ENCODE data around the gene FLNB. TPM values are rescaled to one million over a fixed set of nuclear protein-coding genes. Genes with fewer than 3 reads are reported as not detected.

The FLNB gene
- total and polyA plus RNA-seq, 9 of the 15 experiments (the other 6 are each of a cell fraction or from before 2014, with no cell fraction given), result 9.4 to 48.1 (median 25.6) TPM

DNA sequence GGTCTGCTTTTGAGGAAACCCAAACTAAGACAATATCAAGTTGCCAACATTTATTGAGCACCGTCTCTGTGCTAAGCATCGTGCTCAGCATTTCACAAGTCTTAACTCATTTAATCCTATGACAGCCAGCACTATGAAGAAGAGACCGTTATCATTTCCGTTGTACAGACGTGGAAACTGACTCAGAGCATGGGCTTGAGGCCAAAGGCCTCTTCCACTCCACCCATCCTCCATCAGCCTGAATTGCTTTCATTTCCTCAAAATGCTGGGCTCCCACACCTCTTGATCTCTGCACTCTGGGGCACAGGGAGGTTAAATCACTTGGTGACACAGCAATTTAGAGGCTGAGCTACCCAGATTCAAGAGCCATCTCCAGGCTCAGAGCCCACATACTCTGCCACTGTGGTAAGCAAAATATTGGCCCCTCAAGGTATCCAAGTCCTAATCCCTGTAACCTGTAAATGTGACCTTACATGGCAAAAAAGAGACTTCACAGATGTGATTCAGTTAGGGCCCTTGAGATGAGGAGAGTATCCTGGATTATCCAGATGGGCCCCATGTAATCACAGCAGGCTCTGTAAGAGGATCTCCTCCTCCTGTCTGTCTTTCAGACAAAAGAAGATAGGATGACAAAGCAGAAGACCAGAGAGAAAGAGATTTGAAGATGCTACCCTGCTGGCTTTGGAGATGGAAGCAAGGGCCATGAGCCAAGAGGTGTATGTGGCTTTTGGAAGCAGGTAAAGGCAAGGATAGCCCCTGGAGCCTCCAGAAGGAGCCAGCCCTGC is 24.3 kb upstream of the FLNB start (continued):
- TF ChIP-seq, protein P1, sequence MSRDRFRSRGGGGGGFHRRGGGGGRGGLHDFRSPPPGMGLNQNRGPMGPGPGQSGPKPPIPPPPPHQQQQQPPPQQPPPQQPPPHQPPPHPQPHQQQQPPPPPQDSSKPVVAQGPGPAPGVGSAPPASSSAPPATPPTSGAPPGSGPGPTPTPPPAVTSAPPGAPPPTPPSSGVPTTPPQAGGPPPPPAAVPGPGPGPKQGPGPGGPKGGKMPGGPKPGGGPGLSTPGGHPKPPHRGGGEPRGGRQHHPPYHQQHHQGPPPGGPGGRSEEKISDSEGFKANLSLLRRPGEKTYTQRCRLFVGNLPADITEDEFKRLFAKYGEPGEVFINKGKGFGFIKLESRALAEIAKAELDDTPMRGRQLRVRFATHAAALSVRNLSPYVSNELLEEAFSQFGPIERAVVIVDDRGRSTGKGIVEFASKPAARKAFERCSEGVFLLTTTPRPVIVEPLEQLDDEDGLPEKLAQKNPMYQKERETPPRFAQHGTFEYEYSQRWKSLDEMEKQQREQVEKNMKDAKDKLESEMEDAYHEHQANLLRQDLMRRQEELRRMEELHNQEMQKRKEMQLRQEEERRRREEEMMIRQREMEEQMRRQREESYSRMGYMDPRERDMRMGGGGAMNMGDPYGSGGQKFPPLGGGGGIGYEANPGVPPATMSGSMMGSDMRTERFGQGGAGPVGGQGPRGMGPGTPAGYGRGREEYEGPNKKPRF (IDR thresholded peaks at IDR 0.05; ENCODE audit: low read depth, low read length), result no peak
- TF ChIP-seq SMAD4 (CRISPR knock-in tag; conservative IDR thresholded peaks at IDR 0.05), result 0 out of 2 replicates have a peak, but pooled peaks have one; percentile 14
- TF ChIP-seq NR2C1 (IDR thresholded peaks at IDR 0.05), result 0 out of 2 replicates have a peak, but pooled peaks have one; percentile 46
- TF ChIP-seq NR2C1 (tag; IDR thresholded peaks at IDR 0.05), result no peak; the same call in 1 of the 2 replicates
- TF ChIP-seq ETV6 (IDR thresholded peaks at IDR 0.05; ENCODE audit: borderline replicate concordance in 1 of 2, low read depth in 2 of 2, low read length in 1 of 2), result peak; percentile 49 to 70; a peak in 2 of 4 replicates
- TF ChIP-seq ETV6 (CRISPR knock-in tag; IDR thresholded peaks at IDR 0.05; ENCODE audit: borderline replicate concordance), result no peak
- peak; percentile 86 for TF ChIP-seq MECOM (CRISPR knock-in tag; IDR thresholded peaks at IDR 0.05)
- no peak for TF ChIP-seq HMG20B (CRISPR knock-in tag; IDR thresholded peaks at IDR 0.05)
- TF ChIP-seq CEBPG (CRISPR knock-in tag; IDR thresholded peaks at IDR 0.05), result no peak
- peak in 1 of 2 experiments; percentile 33; a peak in 1 of 4 replicates for TF ChIP-seq CEBPG (tag; conservative IDR thresholded peaks at IDR 0.05 in 1 of 2, IDR thresholded peaks at IDR 0.05 in 1 of 2)
- TF ChIP-seq, protein P2, sequence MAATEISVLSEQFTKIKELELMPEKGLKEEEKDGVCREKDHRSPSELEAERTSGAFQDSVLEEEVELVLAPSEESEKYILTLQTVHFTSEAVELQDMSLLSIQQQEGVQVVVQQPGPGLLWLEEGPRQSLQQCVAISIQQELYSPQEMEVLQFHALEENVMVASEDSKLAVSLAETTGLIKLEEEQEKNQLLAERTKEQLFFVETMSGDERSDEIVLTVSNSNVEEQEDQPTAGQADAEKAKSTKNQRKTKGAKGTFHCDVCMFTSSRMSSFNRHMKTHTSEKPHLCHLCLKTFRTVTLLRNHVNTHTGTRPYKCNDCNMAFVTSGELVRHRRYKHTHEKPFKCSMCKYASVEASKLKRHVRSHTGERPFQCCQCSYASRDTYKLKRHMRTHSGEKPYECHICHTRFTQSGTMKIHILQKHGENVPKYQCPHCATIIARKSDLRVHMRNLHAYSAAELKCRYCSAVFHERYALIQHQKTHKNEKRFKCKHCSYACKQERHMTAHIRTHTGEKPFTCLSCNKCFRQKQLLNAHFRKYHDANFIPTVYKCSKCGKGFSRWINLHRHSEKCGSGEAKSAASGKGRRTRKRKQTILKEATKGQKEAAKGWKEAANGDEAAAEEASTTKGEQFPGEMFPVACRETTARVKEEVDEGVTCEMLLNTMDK (IDR thresholded peaks at IDR 0.05; ENCODE audit: borderline replicate concordance, insufficient read depth, low read depth, low read length, poor library complexity, severe bottlenecking), result no peak
- peak; percentile 48; the same call in 1 of the 2 replicates for TF ChIP-seq TEAD4 (IDR thresholded peaks at IDR 0.05; ENCODE audit: low read length)
- no peak for TF ChIP-seq TEAD4 (CRISPR knock-in tag; IDR thresholded peaks at IDR 0.05; ENCODE audit: borderline replicate concordance)
- peak; percentile 53; the same call in 1 of the 2 replicates for TF ChIP-seq ETV5 (CRISPR knock-in tag; IDR thresholded peaks at IDR 0.05; ENCODE audit: low read depth)
- TF ChIP-seq, protein P3, sequence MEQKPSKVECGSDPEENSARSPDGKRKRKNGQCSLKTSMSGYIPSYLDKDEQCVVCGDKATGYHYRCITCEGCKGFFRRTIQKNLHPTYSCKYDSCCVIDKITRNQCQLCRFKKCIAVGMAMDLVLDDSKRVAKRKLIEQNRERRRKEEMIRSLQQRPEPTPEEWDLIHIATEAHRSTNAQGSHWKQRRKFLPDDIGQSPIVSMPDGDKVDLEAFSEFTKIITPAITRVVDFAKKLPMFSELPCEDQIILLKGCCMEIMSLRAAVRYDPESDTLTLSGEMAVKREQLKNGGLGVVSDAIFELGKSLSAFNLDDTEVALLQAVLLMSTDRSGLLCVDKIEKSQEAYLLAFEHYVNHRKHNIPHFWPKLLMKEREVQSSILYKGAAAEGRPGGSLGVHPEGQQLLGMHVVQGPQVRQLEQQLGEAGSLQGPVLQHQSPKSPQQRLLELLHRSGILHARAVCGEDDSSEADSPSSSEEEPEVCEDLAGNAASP (IDR thresholded peaks at IDR 0.05), result no peak
- TF ChIP-seq HDAC3 (IDR thresholded peaks at IDR 0.05; ENCODE audit: borderline replicate concordance, partially characterized antibody), result peak; percentile 21
- peak; percentile 61 for TF ChIP-seq L3MBTL2 (IDR thresholded peaks at IDR 0.05)
- peak; percentile 90 for TF ChIP-seq JUND (IDR thresholded peaks at IDR 0.05; ENCODE audit: borderline replicate concordance, low read depth, low read length)
- peak; percentile 89; the same call in 2 of the 3 replicates for TF ChIP-seq JUND (tag; IDR thresholded peaks at IDR 0.05; ENCODE audit: borderline replicate concordance, low read depth, low read length)
- peak; percentile 78 for TF ChIP-seq ZNF316 (IDR thresholded peaks at IDR 0.05)
- 0 out of 2 replicates have a peak, but pooled peaks have one; percentile 51 for TF ChIP-seq ATF7 (IDR thresholded peaks at IDR 0.05)
- peak; percentile 67; the same call in 1 of the 2 replicates for TF ChIP-seq DPF2 (IDR thresholded peaks at IDR 0.05)

Measured in K562 (cell line).